M059J (cell line): Measurements from ENCODE around the gene RAD51B. TPM values are rescaled to one million over a fixed set of nuclear protein-coding genes. Genes with fewer than 3 reads are reported as not detected.
"Not testable (repeated sequence)": the region's sequence is repeated elsewhere in the genome, so short reads cannot be mapped to it uniquely, and the experiment has no call there.

ENCODE experiments used
- DNase-seq: peaks from one replicate; pipeline ENCODE4 v3.0.0-alpha.2; 2012; ENCODE audit warnings: low read depth
- total RNA-seq: library from RNA; depleted of rRNA; stranded (reverse); fragments of >200 nt; shearing (Covaris generic); gene quantifications from 2 replicates; pipeline ENCODE4 v1.2.3, GENCODE V29; 2014

RAD51B gene
- total RNA-seq, 1 experiment from 2014 or later: 19.0 TPM

DNA sequence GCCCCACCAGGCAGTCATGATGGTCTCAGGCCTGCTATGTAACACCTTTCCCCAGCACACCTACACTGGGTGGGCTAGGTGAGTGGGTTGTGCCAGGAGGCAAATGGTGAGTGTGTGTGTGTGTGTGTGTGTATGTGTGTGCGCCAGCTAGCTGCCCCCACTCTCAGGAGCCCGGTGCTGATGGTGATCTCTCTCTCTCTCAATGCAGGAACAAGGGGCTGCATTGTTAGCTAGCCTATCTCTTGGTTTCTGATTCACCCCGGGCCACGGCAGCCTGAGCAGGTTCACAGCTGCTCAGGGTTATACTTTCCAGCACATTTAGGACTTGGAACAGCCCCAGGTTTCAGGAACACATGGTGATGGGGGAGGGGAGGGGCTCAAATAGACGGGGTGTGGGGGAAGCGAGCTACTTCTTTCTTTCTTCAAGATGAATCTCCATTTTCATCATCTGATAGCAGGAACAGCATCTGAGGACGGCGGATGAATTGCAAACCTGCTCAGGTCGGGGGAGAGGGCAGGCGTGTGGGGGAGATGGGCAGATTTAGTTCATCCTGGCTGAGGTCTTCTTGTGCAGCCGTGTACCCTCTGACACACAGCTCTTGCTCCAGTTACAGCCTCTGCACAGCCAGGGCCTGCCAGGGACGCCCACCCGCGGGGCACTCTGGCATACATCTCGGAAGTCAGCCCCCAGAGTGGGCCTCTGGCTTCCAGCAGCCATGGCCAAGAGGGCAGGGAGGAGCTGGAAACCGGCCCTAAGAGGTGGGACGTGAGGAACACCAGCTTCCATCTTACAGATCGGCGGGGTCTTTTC lies 835.6 kb downstream of the RAD51B start:
- no peak for DNase-seq

DNA sequence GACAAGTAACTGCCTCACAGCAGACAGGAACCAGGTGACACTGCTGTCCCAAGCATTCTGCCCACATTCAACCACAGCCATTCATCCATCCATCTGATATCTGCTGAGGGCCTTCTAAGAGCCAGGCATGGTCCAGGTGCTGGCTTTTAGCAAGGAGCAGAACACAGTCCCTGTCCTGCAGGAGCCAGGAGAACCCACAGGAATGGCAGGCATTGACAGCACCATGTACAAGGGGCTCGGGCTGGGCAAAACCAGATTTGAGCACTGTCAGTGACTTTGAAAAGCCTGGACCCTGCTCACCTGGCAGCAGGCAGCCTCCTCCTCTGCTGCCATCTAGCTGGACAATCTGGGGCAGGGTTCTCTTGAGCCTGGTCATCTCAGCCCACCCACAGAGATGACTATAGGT lies 836.3 kb downstream of the RAD51B start:
- DNase-seq: peak; percentile 40

DNA sequence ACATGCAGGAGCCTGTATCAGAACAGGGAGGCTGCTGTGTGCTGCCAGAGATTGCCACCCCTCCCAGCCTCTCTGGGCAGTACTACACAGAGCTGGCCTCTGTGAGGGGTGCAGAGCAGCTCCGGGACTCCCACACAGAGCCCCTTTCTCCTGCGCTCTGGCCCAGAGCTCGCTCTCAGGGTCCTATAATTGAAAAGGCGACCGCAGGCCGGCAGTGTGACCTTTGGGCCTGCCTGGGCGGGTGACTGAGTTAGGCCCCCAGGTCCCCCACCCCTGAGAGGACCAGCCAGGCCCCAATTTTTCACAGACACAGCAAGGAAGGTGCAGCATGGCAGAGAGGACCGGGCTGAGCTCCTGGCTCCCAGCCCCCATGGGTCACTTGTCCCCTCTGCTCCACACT lies 836.9 kb downstream of the RAD51B start:
- DNase-seq: no peak

DNA sequence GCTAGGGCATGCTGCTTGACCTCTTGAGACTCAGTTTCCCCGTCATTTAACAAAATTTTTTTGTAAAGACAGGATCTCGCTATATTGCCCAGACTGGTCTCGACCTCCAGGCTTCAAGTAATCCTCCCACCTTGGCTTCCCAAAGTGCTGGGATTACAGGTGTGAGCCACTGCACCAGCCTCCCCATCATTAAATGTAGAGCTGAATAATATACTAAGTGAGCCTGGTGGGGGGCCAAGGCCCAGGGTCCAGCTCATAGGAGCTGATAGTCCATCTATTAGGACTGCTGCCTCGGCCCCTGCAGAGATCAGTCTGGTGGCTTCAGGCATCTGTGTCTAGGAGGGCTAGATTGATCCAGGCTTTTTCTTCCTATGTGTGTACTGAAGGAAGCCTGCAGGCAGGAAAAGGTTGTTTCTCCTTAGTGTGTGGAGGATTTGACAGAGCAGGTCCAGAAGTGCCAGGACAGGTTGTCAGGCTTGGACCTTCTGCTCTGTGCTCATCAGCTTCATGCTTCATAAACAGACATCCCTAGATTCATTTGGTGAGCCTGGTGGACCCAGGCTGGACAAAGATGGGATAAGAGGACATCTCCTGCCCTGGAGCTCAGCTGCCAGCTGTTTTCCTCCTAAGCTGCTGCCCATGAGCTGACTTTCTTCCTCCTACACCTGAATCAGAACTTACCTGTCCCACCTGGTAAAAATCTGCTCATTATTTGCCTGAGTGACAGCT lies 837.9 kb downstream of the RAD51B start:
- no peak for DNase-seq

DNA sequence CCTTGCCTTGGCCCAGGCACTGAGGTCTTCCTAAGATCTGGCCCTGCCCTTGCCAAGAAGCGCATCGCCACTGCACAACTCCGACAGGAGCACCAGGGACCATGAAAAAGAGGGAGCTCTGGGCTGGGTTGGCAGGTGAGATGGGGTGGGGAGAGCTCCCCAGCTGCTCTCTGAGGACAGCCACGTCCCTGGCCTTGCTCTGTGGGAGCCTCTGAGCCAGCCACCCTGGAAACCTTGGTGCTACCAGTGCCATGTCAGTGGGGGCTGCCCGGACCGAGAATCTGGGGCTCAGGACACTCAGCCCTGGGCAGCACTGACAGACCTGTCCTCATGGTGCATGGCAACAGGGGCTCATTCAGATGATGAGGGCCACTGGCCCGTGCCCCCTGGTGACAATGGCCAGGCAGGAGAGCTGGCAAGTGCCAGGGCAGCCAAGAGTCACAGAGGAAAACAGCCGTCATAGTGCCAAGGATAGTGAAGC lies 838.5 kb downstream of the RAD51B start:
- DNase-seq: no peak

DNA sequence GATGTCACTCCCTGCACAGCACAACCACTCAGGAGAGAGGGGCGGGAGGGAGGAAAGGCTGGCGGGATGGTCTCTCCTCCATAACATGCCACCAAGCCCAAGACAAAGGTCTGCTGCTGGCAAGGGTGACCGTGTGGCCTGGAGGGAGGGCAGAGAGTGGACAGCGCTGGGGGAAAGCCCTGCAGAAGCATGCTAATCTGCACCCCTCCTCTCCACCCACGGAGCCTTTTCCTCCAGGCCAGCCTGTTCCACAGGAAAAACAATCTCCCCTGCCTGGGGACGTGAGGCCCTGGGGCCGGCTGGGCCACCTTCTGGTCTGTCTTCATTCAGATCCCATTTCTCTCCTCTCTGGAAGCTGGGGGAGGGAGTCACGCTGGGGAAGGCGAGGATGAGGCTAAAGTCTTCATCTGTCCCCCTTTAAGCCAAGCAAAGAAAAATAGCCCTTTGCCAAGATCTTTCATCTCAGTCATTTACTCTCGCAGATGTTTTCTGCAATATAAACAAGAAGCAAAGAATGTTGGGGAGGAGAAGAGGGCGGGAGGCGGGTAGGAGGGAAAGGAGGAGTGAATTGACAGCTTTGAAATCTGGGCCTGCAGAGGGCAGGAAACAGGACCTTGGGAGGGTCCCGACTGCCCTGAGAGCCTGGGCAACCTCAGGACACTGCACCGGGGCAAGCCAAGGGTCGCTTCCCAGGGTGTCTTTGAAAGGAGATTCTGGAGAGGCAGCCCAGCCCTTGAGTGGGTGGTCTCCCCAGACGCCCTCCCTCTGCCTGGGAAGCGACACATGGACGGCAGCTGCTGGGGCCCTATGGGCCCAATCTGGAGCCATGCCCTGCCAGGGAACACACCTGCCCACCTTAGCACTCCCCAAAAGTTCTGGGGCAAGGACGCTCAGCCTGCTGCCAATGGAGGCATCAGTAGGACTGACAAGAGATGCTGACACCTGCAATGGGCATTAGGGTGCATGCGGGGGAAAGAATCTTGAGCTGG lies 839.7 kb downstream of the RAD51B start:
- no peak for DNase-seq

DNA sequence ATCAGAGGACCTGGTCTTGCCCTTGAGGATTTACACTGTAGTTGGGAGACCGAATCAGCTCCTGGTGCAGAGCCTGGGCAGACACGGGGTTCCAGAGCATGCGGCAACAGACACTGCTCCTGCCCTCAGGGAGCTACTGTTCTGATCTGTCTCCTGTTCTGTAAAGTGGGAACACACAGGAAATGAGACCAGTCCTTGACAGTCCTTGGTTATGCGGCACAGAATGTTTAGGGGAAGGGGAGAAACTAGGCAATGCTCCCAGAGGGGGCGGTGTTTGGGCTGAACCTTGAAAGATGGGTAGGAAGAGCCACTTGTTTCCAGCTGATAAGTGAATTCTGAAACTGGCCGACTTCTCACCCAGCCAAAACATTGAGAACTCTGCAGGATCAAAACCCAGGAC lies 840.9 kb downstream of the RAD51B start:
- no peak for DNase-seq

DNA sequence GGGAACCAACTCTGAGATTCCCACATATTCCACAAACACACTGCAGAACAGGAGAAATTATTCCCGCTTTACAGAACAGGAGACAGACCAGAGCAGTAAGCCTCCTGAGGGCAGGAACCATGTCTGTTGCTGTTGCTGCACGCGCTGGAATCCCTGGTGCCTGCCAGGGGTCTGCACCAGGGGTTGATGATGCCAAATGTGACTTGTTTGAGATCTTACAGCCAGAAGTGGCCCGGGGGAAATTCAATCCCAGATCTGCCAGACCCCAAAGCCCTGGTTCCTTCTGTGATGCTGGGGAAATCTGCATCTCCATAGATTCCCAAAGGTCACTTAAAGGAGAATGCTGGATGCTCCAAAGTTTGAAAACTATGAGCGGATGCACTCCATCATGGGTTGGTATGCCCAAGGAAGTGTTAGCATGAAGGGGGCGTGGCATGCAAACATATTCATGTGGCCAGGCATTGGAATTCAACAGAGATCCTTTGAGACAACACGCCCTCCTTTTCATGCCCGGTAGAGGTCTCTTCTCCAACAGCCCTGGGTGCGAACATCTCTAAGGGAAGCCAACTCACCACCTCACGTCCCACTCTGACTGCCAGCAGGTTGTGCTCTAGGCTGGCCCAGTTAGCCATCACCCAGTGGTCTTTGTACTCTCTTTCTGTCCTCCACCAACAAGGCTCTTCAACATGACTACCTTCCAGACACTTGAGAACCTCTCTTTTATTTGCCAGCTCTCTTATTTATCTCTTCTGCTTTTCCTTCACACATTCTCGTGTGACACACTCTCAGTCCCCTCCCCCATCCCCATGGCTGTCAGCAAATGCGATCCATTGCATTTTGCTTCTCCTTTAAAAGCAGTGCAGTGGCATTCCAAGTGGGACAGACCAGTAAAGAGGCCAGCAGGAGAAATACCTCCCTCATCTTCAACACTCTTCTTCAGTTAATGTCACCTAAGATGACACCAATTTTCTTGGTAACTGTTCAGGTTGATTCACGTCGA lies 841.9 kb downstream of the RAD51B start:
- no peak for DNase-seq

DNA sequence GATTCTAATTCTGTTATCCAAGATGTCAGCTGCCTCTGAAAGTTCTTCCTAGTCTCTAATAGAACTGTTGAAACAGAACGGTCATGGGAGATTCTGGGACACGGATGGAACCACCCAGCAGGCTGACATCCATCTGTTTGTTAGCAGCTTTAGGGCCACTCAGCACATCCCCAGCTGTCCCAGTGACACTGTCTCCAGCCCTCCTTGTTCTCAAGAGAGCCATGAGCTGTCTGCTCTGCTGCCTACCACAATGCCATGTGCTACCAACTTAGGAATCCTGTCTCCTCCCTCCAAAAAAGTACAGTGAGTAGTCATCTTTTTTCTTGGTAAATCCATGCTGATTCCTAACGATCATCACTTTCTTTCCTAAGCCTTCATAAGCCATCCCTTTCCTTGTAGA lies 842.8 kb downstream of the RAD51B start:
- no peak for DNase-seq

DNA sequence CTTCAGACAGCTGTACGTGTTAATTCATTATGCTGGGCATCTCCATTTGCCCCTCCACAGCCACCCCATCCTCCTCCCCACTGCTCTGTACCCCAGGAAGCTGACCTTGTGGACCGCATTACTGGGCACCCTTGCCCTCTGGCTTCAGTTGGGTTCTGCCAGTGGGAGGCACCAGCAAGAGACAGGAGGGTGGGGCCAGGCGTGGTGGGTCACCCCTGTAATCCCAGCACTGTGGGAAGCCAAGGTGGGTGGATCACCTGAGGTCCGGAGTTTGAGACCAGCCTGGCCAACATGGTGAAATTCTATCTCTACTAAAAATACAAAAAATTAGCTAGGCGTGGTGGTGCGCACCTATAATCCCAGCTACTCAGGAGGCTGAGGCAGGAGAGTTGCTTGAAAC lies 843.2 kb downstream of the RAD51B start:
- DNase-seq: not testable (repeated sequence)

DNA sequence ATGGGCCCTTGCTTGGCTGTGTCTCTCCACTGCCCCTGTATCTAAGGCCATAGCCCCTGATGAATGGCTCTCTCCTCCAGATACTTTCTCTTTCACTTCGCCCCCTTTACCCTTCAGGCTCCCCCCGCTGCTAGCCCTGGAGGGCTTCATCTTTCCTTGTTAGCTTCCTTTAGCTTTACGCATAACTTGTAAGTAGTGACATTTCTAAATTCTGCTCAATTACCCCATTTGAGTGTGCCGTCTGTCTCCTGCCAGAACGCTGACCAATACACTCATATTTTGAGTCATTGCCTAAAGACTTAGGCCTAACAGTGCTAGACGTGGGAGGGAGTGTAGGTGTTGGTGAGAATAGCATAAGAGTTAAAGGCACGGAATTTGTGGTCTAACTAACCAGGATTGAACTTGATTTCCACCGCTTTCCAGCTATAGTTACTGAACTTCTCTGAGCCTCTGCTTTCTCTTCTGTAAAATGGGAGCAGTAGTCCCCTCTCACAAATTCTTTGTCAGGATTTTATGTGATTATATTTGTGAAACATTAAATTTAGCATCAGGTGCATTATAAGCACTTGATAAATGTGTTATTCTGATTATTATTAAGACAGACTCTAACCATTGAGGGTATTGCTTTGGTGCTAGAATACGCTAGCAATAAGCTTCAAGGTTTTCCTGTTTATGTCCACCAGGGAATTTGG lies 844.0 kb downstream of the RAD51B start:
- DNase-seq: peak; percentile 34

DNA sequence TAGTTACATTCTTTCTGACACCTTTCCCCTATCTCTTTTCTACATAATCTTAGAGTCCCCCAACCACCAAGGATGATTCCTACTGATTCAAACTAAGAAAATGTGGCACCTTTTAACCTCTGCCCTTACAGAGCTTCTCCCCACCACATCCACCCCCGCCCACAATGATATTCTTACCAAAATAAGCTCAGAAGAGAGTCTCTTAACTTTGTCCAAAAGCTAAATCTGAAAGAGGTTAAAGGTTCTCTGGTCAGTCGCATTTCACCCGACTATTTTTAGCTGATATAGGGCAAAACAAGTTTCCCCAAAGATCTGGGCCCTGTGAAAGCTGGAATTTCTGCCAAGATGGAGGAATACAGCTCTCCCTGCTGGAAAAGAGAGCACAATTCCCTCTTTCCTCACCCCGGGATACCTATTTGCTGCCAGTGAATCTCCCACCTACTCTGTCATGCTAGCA lies 844.7 kb downstream of the RAD51B start:
- DNase-seq: peak; percentile 25

DNA sequence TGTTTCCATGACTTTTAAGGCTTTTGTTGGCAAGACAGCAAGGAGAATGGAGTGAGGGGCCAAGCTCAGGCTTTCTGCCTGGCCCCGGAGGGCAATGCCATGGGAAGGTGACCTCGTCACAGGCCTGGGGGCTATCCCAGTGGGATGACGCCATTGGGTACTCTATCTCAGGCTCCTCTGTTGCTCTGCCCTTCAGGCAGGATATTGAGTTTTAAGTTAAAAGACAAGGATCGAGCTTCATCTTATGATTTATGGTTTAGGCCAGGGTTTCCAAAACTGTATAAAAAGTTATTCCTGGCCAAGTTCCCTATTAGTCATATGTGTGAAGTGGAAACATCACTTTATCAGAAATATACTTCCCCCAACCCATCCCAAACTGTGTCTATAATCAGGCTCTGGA lies 845.6 kb downstream of the RAD51B start:
- peak; percentile 64 for DNase-seq

DNA sequence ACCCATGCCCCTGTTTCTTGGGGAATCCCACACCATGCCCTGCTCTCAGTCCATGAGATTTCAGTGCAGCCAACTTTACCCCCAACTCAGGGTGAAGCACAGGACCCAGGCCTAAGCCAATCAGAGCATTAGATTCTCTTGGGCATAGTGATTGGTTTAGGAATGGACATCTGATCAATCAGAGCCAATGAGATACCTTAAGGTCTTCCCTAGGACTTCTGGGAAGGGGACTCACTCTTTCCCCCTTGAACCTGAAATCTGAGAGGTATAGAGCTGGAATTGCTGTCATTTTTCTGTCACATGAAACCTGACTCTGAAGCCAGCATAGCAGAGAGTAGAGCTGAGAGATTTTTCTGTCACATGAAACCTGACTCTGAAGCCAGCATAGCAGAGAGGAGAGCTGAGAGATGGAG lies 846.2 kb downstream of the RAD51B start:
- DNase-seq: peak; percentile 44

DNA sequence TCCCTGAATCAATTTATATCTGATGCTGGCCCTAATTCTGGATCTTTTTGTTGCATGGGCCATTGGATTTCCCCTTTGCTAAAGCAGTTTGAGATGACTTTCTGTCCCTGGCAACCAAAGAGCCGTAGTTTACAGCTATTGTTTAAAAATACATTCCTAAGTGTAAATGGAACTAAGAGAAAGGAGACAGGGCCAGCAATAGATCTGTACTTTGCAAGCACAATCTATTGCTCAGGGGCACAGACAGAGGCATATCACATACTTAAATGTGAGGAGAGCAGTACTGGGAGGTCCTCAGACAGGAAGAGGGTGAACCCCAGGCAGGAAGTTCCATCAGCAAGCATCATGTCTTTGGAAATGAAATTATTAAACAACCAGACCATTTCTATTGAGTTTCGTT lies 846.7 kb downstream of the RAD51B start:
- DNase-seq: no peak

DNA sequence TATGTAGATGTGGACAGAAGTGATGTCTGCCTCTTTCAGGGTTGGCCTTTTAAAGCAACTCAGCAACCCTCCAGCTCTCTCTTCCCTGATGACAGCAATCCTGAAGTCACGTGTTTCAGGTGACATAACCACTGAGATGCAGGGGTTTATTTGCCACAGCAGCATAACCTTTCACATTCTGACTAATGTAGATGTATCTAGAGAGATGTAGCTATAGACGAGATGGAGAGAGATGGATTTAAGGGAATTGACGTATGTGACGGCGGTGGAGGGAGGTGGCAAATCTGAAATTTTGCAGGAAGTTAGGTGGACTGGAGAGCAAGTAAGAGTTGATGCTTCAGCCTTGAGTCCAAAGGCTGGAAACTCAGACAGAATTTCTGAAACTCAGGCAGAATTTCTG lies 847.3 kb downstream of the RAD51B start:
- DNase-seq: no peak

DNA sequence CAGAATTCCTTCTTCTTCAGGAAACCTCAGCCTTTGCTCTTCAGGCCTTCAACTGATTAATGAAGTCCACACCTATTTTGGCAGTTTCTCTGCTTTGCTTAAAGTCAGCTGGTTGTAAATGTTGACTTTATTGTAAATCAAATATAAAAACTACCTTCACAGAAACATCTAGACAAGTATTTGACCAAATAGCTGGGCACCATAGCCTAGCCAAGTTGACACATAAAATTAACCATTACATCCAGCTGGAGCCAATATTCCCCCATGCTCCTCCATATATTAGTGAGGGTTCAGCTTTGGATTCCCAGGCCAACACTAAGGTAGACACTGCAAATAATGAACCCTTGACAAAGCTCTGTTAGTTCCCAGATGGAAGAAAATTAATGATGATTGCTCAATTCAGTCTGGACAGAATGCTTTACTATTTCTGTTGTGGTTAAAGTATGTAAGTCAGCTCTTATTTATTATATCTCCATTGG lies 847.8 kb downstream of the RAD51B start:
- DNase-seq: no peak

DNA sequence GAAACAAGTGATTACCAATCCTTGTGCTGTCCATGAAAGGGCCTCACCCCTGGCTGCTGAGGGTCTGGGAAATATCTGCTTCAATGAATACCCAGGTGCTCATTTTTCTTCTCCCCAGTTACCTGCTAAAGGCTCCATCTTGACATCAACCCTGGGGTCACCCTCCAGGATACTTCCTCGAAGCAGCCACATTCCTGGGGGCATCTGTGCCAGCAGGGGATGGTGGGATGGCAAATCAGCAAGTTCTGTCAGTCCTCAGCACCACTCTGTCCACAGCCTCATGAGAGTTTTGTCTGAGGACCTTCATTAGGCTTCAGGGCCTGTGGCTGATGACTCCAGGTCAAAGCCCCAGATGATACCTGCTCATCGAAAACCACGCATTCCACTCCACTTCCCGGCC lies 848.4 kb downstream of the RAD51B start:
- no peak for DNase-seq

DNA sequence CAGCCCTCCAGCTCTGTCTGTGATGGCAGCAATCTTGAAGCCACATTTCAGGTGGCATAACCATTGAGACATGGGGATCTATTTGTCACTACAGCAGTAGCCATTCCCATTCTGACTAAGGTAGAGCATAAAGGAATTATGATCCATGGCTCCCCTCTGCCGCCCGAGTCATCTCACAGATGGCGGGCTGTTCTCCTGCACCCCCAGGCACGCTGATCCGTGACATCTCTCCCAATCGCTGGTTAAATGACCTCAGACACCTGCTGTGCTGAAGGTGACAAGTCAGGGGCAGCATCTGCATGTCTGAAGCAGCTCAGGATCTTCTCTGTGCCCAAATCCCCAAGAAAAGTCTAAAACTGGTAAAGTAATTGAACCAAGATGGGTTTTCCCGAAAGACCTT lies 849.0 kb downstream of the RAD51B start:
- no peak for DNase-seq

DNA sequence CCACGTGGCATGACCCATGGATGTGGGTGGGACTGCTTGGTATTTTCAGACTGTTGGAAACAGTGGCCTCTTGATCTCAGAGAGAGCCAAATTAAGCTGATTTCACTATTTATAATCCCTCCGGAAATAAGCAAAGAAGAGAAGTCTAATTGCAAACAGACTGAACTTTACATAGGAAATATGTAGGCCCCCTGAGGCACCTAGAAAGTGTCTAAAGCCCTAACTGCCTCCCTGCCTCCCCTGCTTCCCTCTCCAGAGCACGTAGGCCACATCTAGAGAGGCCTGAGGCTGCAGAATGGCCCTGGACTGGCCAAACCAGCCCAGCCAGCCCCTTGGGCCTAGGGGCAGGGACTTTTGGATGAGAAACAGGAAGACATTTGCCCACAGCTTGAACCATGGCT lies 849.5 kb downstream of the RAD51B start:
- no peak for DNase-seq
